Lung (tissue), 12 donors: ENCODE results near the gene RABL6. TPM values are rescaled to one million over a fixed set of nuclear protein-coding genes. Genes with fewer than 3 reads are reported as not detected.

Source experiments
- ATAC-seq: fragments of 200-7000 bp; cut with Tn5 transposase; one replicate; pipeline ENCODE4 v1.9.1; 2020; ENCODE audit warnings: moderate number of reproducible peaks; ENCODE audit not compliant: insufficient read depth, low FRiP score
- DNase-seq, 3 donors: peaks; one replicate each; pipeline ENCODE4 v3.0.0-alpha.2; 2013 to 2017
- H3K27ac ChIP-seq, 2 donors: one replicate each; pipeline ENCODE4 v1.5.1; 2013; ENCODE audit warnings: mild to moderate bottlenecking in 2 of 2, moderate library complexity in 2 of 2, control low read depth in 1 of 2, inconsistent platforms in 1 of 2, low read depth in 1 of 2, low read length in 1 of 2
- H3K27me3 ChIP-seq, 3 donors: one replicate each; pipeline ENCODE4 v1.5.1; 2013; ENCODE audit warnings: low read length in 2 of 3; ENCODE audit not compliant: control insufficient read depth in 3 of 3, insufficient read depth in 3 of 3
- H3K36me3 ChIP-seq, 4 donors: one replicate each; pipeline ENCODE4 v1.5.1; 2013; ENCODE audit warnings: low read length in 4 of 4, mild to moderate bottlenecking in 1 of 4, moderate library complexity in 1 of 4; ENCODE audit not compliant: control insufficient read depth in 4 of 4, insufficient read depth in 4 of 4
- H3K4me1 ChIP-seq, 5 donors: one replicate each; pipeline ENCODE4 v1.5.1; 2013; ENCODE audit warnings: low read length in 5 of 5, mild to moderate bottlenecking in 2 of 5, moderate library complexity in 1 of 5; ENCODE audit not compliant: control insufficient read depth in 5 of 5, insufficient read depth in 5 of 5
- H3K4me3 ChIP-seq: one replicate; pipeline ENCODE4 v1.5.1; 2013; ENCODE audit warnings: mild to moderate bottlenecking, control low read depth, moderate library complexity
- H3K9ac ChIP-seq, 2 donors: one replicate each; pipeline ENCODE4 v1.5.1; 2013; ENCODE audit warnings: low read length in 2 of 2, control low read depth in 1 of 2; ENCODE audit not compliant: insufficient read depth in 1 of 2
- H3K9me3 ChIP-seq, 4 donors: one replicate each; pipeline ENCODE4 v1.5.1; 2013; ENCODE audit warnings: low read length in 3 of 4, mild to moderate bottlenecking in 1 of 4, moderate library complexity in 1 of 4; ENCODE audit not compliant: control insufficient read depth in 4 of 4, insufficient read depth in 3 of 4
- WGBS, 2 donors: extraction: QIAGEN DNeasy Blood & Tissue Kit; methylation state at CpG; one replicate each; pipeline ENCODE4 v1.1.7; 2013; 5-methylcytosine and 5-hydroxymethylcytosine counted together
- polyA plus RNA-seq, 2 donors: library from polyadenylated mRNA; stranded (reverse); fragments of 200-250 nt; gene quantifications; one replicate each; pipeline ENCODE4 v1.2.1, GENCODE V29; 2013
- total RNA-seq, 2 donors: library from RNA; depleted of rRNA in 1 of 2; stranded (reverse); fragments of >200 nt in 1 of 2; gene quantifications; one replicate each; pipeline ENCODE4 v1.2.1, GENCODE V29; 2014 to 2021
- TF ChIP-seq, protein P1 (sequence below): IDR thresholded peaks from 2 replicates; pipeline ENCODE4 v1.5.1; 2012; ENCODE audit warnings: mild to moderate bottlenecking; ENCODE audit errors: control extremely low read depth, extremely low read depth
- donor health status: control.
- donor health status: control.
- donor health status: Bipolar disorder and iron deficiency.
- donor health status: healthy.
- donor health status: DM: yes; HTN: yes; CAD: no.

Gene RABL6
- total and polyA plus RNA-seq, 4 donors, result 36.4 to 87.8 (median 62.2) TPM

DNA sequence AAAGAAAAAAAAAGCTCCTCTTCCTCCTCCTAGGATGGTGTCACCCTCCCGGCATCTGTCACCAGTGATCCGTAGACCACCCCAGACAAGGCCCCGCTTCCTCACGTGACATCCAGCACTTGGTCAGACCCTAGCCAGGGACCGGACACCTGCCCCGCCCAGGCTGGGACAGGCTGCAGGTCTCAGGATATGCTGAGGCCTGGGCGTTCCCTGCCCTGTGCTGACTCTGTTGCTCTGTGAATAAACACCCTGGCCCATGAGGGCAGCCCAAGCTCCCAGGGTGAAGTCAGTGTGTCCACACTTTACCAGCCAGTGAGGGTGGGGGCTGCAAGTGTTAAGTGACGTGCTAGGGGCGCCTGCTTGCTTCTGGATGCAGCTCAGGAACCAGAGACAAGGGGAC is 52.8 kb downstream of the RABL6 start:
- Histone ChIP-seq H3K27me3 (no peaks in the 10 kb centered on the region), H3K36me3 (peaks cover 6 to 41% (median 20%) of the 10 kb centered on the region in 4 donors), H3K4me3 (no peak overlapping the region), H3K27ac (no peak overlapping the region), H3K9me3 (no peaks in the 10 kb centered on the region), H3K9ac (no peak overlapping the region), H3K4me1 (peaks cover 0 to 14% (median 5%) of the 10 kb centered on the region in 5 donors)
- no peak for DNase-seq
- TF ChIP-seq, protein P1, sequence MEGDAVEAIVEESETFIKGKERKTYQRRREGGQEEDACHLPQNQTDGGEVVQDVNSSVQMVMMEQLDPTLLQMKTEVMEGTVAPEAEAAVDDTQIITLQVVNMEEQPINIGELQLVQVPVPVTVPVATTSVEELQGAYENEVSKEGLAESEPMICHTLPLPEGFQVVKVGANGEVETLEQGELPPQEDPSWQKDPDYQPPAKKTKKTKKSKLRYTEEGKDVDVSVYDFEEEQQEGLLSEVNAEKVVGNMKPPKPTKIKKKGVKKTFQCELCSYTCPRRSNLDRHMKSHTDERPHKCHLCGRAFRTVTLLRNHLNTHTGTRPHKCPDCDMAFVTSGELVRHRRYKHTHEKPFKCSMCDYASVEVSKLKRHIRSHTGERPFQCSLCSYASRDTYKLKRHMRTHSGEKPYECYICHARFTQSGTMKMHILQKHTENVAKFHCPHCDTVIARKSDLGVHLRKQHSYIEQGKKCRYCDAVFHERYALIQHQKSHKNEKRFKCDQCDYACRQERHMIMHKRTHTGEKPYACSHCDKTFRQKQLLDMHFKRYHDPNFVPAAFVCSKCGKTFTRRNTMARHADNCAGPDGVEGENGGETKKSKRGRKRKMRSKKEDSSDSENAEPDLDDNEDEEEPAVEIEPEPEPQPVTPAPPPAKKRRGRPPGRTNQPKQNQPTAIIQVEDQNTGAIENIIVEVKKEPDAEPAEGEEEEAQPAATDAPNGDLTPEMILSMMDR, result no peak
- ATAC-seq, result no peak
- 91 to 92% methylated on average over 9 of the region's 9 CpGs for WGBS, 2 donors

DNA sequence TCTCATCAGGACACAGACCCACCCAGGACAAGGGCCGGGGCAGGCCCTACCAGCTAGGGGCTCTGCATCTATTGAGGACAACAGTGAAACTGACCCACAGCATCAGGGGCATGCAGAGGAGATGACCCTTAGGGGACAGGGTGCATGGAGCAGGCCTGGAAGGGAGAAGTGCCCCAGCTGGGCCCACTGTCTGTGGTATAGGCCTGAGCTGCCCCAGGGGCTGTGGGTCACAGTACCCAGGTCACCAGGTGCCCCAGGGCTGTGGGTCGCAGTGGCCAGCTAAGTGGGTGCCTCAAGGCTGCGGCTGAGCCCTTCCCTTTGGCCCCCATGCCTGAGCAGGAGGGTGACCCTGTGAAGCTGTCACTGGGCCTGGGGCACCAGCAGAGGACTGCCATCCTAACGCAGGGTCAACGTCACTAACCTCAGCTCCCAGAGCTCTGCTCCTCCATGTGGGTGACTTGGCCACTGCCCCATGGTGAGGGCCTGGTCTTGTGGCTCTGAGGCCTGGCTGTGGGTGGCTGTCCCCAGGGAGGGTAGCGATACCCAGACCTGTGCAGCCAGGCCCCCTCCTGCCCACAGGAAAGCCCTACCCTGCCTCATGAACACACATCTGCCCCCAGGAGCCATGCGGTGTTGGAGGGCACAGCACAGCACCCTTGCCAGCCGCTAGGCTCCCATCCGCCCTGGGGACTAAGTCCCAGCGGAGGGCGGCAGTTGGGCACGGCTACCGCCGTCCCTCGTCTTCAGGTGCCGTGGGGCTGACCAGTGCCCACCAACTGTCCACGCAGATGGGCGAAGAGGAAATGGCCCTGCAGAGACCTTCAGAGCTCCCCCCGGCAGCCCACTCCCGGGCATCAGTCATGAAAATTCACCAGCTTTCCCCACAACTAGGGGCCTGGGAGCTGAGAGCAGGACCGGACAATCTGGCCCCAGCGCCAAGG is 53.5 kb downstream of the RABL6 start:
- no peak for ATAC-seq
- H3K27ac ChIP-seq, result no peak overlapping the region

DNA sequence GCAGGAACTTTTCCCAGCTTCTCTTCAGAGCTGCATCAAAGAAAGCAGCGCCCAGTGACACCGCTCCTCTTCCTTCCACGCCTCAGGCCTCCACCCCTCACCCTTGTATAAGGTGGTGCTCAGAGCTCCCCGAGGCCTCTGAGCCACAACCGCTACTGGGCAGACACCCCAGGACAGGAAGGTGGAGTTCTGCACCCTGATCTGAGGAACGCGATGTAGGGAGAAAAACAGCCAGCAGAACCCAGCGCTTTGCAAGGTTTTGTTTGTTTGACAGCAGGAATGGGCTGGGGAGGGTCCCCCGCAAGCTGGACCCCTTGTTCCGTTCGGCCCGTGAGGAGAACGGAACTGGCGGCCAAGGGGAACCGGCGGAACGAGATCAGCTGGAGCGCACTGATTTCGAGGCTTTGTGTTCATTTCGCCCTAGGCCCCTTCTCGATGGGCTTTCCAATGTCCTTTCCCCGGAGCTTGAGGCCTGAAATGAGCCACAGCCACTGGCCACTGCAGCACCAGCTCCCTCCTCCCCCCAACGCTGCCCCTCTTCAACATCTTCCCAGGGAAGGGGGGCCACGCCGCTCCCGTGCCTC is 54.2 kb downstream of the RABL6 start:
- ATAC-seq (no peak), DNase-seq (no peak)
- peaks cover 0 to 14% (median 5%) of the 10 kb centered on the region in 5 donors for H3K4me1 ChIP-seq
- TF ChIP-seq, protein P1, result no peak
- H3K4me3 ChIP-seq, result no peak overlapping the region
- 91 to 92% methylated on average over 26 of the region's 26 CpGs for WGBS, 2 donors
- no peaks in the 10 kb centered on the region for H3K27me3 ChIP-seq
- H3K9ac ChIP-seq, result no peak overlapping the region
- peaks cover 6 to 41% (median 20%) of the 10 kb centered on the region in 4 donors for H3K36me3 ChIP-seq
- H3K9me3 ChIP-seq, result no peaks in the 10 kb centered on the region
- H3K27ac ChIP-seq, result no peak overlapping the region

More for the DNA sequence above, 53.5 kb downstream of the RABL6 start:
- no peak overlapping the region for H3K4me3 ChIP-seq
- no peak overlapping the region for H3K9ac ChIP-seq
- peaks cover 0 to 14% (median 5%) of the 10 kb centered on the region in 5 donors for H3K4me1 ChIP-seq
- no peak for DNase-seq
- TF ChIP-seq, protein P1, result no peak
- H3K36me3 ChIP-seq, result peaks cover 6 to 41% (median 20%) of the 10 kb centered on the region in 4 donors
- no peaks in the 10 kb centered on the region for H3K9me3 ChIP-seq
- WGBS, 2 donors, result 94 to 96% methylated on average over 22 of the region's 22 CpGs
- no peaks in the 10 kb centered on the region for H3K27me3 ChIP-seq
